ENCODE data around the gene RSPO3.

GRCh38 chr6:127073222-127073621, 45.2 kb upstream of the RSPO3 start:
- no peak for TF ChIP-seq CTCF (IDR thresholded peaks at IDR 0.05)
- no peak for TF ChIP-seq POLR2A (IDR thresholded peaks at IDR 0.05)
